GM18519 (cell line): ENCODE data around the gene PHACTR2.

Experiments used
- ATAC-seq: cut with Tn5 transposase; IDR thresholded peaks from one replicate; pipeline ENCODE4 v1.9.1; 2021; ENCODE audit warnings: mild to moderate bottlenecking, moderate library complexity; ENCODE audit not compliant: unreplicated experiment, low FRiP score

Gene PHACTR2

DNA sequence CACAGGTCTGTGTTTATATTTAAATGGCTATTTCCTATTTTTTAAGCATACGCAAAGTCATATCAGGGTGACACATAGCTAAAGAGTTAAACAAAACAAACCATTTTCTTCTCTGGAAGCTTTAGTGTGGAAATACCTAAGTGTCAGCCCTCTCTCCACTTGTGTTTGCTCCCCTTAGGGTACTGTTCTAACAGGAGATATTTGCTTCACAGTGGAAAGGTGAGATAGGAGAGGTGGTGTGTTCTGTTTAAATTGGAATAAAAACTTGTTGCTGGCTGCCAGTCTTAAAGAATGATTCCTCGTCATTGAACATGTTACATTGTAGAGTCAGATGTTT lies 18.9 kb downstream of the PHACTR2 start:
- no peak for ATAC-seq

DNA sequence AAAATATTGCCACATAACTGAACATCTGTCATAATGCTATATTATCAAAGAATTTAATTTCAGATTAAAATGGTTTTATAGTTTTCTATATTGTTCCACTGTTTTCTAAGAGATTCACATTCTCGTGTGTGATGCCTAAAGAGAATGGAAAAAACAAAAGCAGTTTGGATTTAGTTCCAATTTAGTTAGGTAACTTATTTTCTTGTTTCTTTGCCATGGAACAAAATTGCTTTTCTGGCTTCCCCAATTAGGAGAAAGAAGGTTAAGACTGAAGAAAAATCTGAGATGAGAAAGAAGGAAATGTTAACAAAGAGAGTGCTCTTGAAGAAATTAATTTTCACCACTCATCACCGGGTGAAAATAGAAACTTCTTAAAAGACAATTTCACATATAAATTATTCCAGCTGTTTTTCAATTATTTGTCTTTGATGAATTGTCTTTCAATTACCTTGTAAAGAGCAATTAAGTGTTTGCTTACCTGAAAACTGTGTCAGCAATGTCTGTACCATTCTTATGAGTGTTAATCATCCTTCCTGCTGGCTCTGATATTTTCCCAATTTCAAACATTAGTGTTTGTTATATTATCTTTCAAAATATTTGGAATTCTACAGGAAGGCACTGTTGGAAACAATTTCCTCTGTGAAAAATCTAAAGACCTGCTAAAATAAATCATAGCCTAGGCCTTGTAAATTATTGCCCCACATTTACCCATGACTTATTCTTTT lies 19.5 kb downstream of the PHACTR2 start:
- ATAC-seq, result no peak

DNA sequence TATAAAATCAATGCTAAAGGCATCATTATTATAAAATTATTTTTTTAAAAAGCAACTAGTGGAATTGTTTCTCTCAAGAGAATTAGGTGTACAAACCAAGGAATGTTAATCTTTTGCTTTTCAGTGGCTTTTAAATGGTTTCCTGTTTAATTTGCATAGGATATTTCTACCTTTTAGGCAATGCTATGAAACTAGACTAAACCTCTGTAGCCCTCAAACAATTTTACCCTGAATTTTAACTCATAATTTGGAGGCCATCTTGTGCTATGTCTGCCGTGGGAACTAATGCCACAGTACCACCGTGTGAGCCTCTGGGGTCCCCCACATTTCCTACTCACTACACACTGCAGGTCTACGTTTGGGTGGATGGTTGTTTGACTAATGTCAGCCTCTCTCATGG lies 20.6 kb downstream of the PHACTR2 start:
- ATAC-seq, result no peak

DNA sequence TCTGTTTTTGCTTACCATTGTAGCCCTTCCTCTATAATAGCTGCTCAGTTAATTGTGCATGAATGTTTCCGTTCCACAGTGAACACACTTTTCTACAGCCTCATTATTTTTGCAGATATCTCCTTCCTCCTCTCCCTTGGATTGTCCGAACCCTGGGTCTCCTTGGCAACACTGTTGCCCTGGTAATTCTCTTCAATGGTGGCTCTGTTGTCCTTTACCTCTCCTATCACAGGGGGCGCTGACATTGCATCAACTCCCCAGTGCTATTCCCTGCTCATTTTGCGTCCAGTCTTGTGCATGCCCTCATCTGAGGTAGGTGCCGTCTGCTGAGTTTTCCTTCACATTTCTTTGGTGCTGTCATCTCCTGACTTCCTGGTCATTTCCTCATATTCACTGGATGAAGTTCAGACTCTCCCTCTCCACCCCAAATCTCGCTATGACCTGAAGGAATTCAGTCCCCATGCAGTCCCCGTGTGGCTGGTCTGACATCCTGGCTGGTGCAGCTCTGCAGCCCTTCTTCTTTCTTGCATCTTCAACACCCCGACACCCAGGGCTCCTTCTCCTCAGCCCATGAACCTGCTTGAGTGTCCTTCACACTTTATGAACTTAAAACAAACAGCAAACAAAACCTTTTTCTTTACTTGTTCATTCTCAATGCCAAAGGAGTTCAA lies 21.1 kb downstream of the PHACTR2 start:
- no peak for ATAC-seq

DNA sequence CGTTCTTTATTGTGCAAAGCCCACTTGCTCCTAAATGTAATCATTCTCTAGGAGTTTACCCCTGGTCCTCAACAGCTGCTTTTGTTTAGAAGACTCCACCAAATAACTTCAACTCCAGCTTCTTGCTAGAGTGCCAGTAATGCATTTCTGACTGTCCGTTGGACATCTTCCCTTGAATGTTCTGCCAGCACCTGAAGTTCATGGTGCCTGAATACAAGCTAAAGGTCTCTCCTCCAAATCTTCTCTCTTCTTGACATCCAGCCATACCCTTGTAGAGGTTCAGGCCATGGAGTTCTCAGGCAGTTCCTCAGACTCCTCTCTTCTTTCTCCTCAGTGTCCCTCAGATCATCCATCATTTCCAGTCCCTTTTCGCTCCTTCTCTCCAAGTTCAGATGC lies 21.7 kb downstream of the PHACTR2 start:
- ATAC-seq, result no peak

DNA sequence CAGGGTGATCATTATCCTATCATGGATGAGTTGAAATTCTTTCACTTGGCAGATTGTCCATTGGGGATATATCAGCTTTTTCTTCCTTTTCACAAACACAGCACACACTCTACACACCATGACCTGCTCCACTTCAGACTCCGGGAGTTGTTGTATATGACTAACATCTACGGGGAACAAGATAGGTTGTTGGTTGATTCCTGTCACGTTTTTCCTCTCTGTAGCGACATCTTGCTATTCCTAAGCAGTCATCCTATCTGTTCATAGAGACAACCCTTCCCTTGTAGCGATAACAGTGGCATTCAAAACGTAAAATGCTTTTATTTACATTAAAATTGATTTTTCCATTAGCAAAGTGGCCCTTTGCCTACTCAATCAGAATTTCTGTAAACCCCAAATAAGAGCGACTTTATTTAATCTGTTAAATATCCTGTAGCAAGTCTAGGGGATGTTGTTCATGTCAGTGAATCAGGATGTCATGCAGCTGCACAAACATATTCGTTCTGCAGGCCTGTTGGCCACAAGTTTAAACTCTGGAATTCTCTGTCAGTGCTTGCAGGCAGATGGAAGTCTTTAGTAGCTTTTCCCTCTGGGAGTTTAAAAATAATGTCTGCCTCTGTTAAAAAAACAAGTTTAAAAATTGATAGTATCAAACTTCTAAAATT lies 23.1 kb downstream of the PHACTR2 start:
- no peak for ATAC-seq

DNA sequence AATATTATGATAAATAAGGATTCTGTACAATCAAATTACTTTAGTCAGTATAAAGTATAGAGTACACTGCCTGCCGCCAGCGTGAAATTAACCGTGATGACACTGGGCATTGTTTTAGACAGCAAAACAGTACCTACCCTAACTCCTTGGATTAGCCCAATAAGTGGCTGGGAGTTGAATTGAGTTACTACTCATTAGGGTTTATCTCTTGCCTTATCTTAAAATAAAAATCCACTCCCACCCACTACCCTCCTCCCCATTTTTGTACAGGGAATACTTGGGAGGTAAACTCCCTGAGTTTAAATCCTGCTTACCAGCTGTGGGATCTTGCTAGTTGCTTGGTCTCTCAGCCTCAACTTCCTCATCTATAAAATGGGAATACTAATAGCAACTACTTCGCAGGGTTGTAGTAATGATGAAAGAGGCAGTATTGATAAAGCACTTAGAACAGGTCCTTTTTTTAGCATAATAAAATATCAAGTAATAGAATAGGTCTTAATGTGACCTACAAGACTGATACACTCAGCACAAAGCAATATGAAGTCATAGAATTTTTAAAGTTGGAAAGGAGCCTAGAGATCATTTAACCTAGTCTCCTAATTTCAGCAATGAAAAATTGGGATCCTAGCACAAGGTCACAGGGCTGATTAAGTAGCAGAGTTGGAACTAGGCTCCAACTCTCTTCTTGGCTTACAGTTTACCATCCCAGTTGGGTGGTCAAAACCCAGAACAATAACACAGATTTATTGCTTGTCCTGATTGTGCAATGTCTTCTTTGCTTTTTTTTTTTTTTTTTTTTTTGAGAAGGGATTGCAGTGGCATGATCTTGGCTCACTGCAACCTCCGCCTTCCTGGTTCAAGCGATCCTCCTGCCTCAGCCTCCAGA lies 23.8 kb downstream of the PHACTR2 start:
- ATAC-seq, result no peak

DNA sequence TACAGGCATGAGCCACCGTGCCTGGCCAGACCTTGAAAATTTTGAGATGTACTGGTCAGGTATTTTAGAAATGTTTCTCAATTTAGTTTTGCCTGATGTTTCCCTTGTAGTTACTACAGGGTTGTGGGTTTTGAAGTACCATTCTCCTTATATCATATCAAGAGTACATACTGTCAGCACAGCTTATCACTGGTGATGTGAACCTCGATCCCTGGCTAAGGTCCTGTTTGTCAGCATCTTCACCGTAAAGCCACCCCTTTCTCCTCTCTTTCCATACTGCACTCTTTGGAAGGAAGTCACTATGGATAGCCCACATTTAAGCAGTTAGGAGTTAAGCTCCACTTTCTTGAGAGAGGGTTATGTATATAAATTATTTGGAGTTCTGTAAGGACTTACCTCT lies 27.8 kb downstream of the PHACTR2 start:
- no peak for ATAC-seq

DNA sequence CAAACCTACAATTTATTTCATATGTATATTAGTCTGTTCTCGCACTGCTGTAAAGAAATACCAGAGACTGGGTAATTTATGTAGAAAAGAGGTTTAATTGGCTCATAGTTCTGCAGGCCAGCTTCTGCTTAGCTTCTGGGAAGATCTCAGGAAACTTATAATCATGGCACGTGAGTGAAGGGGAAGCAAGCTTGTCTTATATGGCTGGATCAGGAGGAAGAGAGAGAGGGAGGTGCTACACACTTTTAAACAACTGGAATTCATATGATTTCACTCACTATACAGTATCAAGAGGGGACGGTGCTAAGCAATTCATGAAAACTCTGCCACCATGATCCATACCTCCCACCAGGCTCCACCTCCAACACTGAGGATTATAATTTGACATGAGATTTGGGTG lies 29.9 kb downstream of the PHACTR2 start:
- ATAC-seq, result no peak

DNA sequence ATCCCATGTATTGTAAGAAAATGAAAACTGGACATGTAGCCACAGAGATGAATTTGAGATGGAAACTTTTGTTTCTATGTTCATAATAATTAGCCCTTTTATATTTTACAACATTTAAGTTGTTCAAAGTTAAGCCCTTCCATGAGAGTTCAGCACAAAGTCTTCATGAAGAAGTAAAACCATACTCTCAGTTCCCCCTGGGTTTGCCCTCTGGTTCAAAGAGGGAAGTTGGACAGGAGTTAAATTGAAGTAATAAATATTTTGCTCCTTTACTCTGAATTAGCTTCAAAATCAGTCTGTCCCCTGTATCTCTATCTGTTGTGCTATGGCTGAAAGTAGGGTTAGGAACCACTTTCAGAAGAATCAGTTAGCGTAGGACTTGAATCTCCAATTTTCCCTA lies 31.1 kb downstream of the PHACTR2 start:
- no peak for ATAC-seq

DNA sequence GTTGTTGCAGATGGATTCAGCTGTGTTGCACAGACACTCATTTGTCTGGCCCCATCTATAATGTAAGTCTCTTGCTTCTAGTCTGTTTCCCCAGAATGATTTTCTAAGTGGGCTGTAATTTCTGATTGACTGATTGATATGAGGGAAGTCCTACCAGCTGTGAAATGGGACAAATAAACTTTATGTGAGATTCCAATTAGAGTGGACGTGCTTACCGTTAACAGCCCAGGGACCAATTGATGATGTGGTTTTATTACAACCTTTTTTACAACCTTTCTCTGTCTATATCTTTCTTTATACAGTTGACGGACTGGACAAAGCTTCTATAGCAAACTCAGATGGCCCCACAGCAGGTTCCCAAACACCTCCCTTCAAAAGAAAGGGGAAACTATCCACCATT lies 33.9 kb downstream of the PHACTR2 start:
- no peak for ATAC-seq

DNA sequence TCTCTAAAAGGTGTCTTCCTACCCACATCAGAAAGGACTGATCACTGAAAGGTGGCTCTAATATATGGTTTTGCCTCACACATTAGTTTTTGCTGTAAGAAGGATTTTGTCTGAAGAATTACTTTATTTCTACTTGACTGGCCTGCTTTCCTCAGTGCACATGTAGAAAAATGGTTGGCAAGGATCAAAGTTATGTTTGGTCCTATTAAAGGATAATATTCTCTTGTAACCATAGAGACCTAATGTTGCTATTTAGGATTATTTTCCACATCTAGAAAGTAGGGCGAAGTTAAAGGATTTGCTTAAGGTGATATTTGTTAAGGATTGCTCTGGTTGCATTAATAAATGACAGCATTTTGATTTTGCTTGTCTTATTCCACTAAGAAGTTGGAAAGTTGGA lies 40.7 kb downstream of the PHACTR2 start:
- ATAC-seq, result no peak

DNA sequence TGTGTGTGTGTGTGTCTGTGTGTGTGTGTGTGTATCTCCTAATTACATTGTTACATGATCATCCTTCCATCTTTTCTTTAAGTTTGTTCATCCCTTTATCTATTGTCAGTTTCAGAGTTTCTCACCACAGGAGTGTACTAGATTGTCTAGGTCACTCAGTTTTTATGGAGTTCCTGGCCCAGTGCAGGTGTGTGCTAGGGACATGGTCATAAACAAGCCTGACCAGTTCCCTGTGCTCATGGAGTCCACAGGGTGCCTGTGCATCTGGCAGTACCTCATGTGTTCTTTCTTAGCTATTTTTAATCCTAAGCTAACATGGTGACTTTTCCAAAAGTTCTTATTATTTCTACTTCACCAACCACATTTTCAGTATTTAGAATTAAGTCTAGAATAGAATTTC lies 43.9 kb downstream of the PHACTR2 start:
- ATAC-seq, result no peak

DNA sequence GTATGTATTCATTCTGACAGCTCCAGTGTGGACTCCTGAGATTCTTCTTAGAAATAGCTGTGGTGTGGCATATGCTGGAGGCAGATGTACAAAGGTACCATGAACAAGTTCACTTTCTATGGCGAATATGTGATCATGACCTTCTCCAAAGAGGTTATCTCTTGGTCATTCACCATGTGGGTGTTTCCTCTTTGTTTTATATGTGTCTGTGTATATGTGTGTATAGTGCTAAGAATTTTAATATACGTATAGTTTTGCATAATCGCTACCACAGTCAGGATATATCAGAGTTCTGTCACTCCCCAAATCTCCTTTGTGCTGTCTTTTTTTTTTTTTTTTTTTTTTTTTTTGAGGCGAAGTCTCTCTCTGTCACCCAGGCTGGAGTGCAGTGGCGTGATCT lies 47.1 kb downstream of the PHACTR2 start:
- no peak for ATAC-seq

DNA sequence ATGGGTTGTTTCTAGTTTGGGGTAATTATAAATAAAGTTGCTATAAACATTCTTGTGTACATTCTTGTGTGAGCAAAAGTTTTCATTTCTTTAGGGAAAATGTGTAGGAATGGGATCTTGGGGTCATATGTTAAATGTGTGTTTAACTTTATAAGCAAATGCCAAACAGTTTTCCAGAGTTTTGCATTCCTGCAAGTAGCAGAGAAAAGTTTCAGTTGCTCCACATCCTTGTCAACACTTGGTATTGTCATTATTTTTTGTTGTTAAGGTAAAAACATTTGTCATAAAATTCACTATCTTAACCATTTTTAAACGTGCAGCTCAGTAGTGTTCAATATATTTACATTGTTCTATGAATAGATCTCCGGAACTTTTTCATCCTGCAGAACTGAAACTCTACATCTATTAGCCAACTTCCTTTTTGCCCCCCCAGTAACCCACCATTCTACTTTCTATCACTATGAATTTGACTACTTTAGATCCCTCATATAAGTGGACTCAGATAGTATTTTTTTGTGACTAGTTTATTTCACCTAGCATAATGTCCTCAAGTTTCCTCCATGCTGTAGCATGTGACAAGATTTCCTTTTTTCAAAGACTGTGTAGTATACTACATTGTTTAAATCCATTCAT lies 48.4 kb downstream of the PHACTR2 start:
- ATAC-seq, result no peak

DNA sequence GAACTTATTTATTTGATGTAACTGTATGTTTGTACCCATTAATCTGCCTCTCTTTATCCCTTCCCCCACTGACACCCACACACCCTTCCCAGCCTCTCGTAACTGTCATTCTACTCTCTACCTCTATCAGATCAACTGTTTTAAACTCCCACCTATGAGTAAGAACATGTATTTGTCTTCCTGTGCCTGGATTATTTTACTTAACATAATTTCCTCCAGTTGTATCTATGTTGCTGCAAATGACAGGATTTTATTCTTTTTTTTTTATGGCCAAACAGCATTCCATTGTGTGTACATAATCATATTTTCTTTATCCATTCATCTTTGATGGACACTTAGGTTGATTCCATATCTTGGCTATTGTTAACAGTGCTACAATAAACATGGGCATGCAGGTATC lies 49.3 kb downstream of the PHACTR2 start:
- ATAC-seq, result no peak

DNA sequence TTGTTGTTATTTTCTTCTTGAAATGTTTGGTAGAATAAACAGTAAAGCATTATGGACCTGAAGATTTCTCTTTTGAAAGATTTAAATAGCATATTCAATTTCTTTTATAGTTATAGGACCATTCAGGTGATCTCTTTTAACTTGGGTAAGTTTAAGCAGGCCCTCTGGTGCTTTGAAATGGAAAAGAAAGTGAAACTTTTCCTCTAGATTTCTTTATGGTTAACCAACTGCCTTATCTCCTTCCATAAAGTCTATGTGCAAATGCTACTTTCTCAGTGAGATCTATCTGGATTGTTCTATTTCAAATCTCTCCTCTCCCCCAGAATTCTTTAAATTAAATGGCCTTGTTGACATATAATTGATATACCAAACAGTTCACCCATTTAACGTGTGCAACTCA lies 54.0 kb downstream of the PHACTR2 start:
- ATAC-seq, result no peak

DNA sequence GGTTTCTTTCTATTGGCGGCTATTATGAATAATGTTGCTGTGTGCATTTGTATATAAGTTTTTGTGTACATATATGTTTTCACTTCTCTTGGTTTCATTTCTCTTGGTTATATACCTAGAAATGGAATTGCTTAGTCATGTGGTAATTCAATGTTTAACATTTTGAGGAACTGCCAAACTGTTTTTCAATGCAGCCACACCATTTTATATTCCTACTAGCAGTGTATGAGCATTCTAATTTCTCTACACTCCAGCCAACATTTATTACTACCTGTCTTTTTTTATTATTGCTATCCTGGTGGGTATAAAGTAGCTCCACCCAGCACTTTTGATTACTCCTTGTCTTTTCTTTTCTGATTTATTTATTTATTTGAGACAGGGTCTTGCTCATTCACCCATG lies 54.8 kb downstream of the PHACTR2 start:
- no peak for ATAC-seq

DNA sequence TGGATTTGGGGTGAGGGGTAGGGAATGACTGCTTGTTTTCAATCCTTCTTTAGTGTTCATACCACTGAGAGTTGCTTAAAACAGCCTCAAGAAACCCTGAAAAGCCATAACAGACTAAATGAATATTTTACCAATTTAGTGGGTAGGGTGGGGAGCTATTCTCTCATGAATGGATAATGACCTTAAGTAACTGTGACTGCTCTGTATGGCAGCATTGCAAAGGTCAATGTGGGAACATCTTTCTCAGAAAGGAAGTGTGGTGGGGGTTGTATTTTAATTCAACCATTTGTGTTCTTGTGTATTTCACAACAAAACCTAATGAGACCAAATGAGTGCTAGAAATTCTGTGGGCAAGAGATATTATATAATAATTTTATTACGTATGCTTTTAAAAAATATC lies 55.7 kb downstream of the PHACTR2 start:
- no peak for ATAC-seq

DNA sequence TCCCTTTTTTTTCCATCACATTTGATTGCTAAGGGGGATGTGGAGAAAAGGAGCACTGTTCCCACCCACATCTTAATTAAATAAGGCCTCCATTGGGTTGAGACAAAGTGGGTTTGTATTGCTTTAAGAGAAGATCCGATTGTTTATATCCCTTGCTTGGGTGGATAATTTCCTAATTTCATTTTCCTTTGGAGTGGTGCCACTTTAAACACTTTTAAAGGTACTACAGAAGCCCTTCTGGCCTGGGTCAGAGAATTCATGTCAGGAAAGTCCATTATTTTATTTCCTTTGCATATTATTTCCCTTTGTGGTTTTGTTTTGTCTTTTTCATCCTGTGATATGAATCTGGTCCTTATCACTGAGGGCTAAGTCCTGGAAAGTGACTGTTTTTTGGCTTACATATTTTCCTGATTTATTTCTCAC lies 56.9 kb downstream of the PHACTR2 start:
- ATAC-seq, result no peak
